ENCODE measurements around the gene GRM8.

DNA sequence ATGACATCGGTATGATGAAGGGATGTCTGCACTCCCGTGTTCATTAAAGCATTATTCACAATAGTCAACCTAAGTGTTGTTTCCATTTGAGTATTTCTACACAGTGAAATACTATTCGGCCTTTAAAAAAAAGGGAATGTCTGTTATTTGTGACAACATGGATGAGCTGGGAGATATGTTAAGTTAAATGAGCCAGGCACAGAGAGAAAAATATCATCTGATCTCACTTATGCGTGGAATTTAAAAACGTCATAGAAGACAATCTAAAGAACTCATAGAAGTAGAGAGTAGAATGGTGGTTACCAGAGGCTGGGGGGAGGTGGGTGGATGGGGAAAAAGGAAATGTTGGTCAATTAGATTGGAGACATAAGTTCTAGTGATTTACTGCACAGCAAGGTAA is 753.3 kb downstream of the GRM8 start:
- TF ChIP-seq, protein P1, sequence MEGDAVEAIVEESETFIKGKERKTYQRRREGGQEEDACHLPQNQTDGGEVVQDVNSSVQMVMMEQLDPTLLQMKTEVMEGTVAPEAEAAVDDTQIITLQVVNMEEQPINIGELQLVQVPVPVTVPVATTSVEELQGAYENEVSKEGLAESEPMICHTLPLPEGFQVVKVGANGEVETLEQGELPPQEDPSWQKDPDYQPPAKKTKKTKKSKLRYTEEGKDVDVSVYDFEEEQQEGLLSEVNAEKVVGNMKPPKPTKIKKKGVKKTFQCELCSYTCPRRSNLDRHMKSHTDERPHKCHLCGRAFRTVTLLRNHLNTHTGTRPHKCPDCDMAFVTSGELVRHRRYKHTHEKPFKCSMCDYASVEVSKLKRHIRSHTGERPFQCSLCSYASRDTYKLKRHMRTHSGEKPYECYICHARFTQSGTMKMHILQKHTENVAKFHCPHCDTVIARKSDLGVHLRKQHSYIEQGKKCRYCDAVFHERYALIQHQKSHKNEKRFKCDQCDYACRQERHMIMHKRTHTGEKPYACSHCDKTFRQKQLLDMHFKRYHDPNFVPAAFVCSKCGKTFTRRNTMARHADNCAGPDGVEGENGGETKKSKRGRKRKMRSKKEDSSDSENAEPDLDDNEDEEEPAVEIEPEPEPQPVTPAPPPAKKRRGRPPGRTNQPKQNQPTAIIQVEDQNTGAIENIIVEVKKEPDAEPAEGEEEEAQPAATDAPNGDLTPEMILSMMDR (IDR thresholded peaks at IDR 0.05) = no peak
- no peak for TF ChIP-seq POLR2A (IDR thresholded peaks at IDR 0.05)
